Esophagus muscularis mucosa (tissue), 4 donors: ENCODE results near the gene ENDOD1. TPM values are rescaled to one million over a fixed set of nuclear protein-coding genes. Genes with fewer than 3 reads are reported as not detected.

ENCODE experiments used
- DNase-seq: peaks from one replicate; pipeline ENCODE4 v3.0.0-alpha.2; 2017; ENCODE audit errors: extremely low spot score
- H3K27ac ChIP-seq, 4 donors: fragments of 200-600 bp; sonication (generic); replicated peaks in 1 of 4; 1 replicate in 3 of 4; 2 replicates in 1 of 4; pipeline ENCODE4 v1.5.1; 2016 to 2019; ENCODE audit warnings: mild to moderate bottlenecking in 1 of 4
- H3K27me3 ChIP-seq, 4 donors: fragments of 200-600 bp; sonication (generic); one replicate each; pipeline versions ENCODE4 v1.5.1 to v1.6.0; 2016 to 2019
- H3K36me3 ChIP-seq, 4 donors: fragments of 200-600 bp; sonication (generic); one replicate each; pipeline ENCODE4 v1.5.1; 2016 to 2019
- H3K4me1 ChIP-seq, 4 donors: fragments of 200-600 bp; sonication (generic); one replicate each; pipeline ENCODE4 v1.5.1; 2016 to 2019
- H3K4me3 ChIP-seq, 4 donors: fragments of 200-600 bp; sonication (generic); 1 replicate in 2 of 4; 2 replicates in 2 of 4; pipeline ENCODE4 v1.5.1; 2016 to 2019; ENCODE audit warnings: mild to moderate bottlenecking in 4 of 4, moderate library complexity in 1 of 4
- H3K9me3 ChIP-seq, 4 donors: fragments of 200-600 bp; sonication (generic); 1 replicate in 3 of 4; 2 replicates in 1 of 4; pipeline ENCODE4 v1.5.1; 2016 to 2019
- EP300 ChIP-seq: sonication (generic); formaldehyde crosslinking; IDR thresholded peaks from one replicate; pipeline ENCODE4 v1.6.1; 2017; ENCODE audit warnings: antibody characterized with exemption
- POLR2A ChIP-seq: fragments of 450-650 bp; IDR thresholded peaks from one replicate; pipeline ENCODE4 v1.6.1; 2017; ENCODE audit warnings: antibody characterized with exemption, moderate library complexity, mild to moderate bottlenecking, low read depth
- POLR2AphosphoS5 ChIP-seq, 2 donors: sonication (generic); formaldehyde crosslinking; IDR thresholded peaks; one replicate each; pipeline ENCODE4 v1.6.1; 2017; ENCODE audit warnings: antibody characterized with exemption in 2 of 2
- WGBS: methylation state at CpG from one replicate; pipeline ENCODE4 v1.1.5; 2018; 5-methylcytosine and 5-hydroxymethylcytosine counted together
- intact Hi-C: fragments of 100-400 bp; cut with DNase I; formaldehyde crosslinking; loops from one replicate; pipeline ENCODE4 v1.15.1; 2023
- total RNA-seq, 4 donors: library from RNA; depleted of rRNA; stranded (reverse); fragments of >200 nt; gene quantifications; one replicate each; pipeline versions ENCODE4 v1.1.0 to v1.2.1, GENCODE V29; 2016
- TF ChIP-seq, protein P1 (sequence below), 3 experiments: fragments of 200-600 bp in 2 of 3; fragments of 450-650 bp in 1 of 3; sonication (generic) in 2 of 3; IDR thresholded peaks; one replicate each; pipeline ENCODE4 v1.5.1; 2017 to 2019; ENCODE audit warnings: antibody characterized with exemption in 3 of 3, mild to moderate bottlenecking in 2 of 3, moderate library complexity in 1 of 3

ENDOD1 gene
- total RNA-seq, 4 donors from 2014 or later = 37.6 to 43.2 (median 41.0) TPM

DNA sequence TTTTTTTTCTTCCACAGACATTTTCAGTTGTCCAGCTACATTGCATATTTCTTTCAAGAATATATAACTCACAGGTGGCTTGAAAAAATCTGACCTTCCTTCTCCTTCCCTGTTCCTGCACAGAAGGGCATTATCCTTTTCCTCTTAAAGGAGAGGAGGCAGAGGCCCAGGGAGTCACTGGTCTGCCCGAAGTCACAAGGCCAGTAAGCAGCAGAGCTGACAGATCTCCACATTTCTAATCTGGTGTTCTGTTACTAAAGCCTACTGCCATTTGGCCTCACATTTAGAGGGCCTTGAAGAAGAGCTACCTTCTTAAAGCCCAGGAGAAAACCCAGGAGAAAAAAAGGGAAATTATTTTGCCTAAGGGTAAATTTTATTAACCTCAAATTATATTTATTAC is 12.3 kb downstream of the ENDOD1 start:
- no peak for DNase-seq
- Histone ChIP-seq H3K36me3 (peaks cover 0 to 6% (median 0%) of the 10 kb centered on the region in 4 donors), H3K9me3 (no peaks in the 10 kb centered on the region), H3K4me3 (no peak overlapping the region), H3K27me3 (no peaks in the 10 kb centered on the region), H3K27ac (no peak overlapping the region), H3K4me1 (peaks cover 0 to 6% (median 1%) of the 10 kb centered on the region in 4 donors)
- intact Hi-C loops = no loop called here
- 68% methylated on average over 1 of the region's 1 CpG for WGBS
- TF ChIP-seq POLR2AphosphoS5 (IDR thresholded peaks at IDR 0.05) = no peak
- TF ChIP-seq EP300 = no peak
- TF ChIP-seq, protein P1, sequence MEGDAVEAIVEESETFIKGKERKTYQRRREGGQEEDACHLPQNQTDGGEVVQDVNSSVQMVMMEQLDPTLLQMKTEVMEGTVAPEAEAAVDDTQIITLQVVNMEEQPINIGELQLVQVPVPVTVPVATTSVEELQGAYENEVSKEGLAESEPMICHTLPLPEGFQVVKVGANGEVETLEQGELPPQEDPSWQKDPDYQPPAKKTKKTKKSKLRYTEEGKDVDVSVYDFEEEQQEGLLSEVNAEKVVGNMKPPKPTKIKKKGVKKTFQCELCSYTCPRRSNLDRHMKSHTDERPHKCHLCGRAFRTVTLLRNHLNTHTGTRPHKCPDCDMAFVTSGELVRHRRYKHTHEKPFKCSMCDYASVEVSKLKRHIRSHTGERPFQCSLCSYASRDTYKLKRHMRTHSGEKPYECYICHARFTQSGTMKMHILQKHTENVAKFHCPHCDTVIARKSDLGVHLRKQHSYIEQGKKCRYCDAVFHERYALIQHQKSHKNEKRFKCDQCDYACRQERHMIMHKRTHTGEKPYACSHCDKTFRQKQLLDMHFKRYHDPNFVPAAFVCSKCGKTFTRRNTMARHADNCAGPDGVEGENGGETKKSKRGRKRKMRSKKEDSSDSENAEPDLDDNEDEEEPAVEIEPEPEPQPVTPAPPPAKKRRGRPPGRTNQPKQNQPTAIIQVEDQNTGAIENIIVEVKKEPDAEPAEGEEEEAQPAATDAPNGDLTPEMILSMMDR (IDR thresholded peaks at IDR 0.05) = no peak
- no peak for TF ChIP-seq POLR2A

DNA sequence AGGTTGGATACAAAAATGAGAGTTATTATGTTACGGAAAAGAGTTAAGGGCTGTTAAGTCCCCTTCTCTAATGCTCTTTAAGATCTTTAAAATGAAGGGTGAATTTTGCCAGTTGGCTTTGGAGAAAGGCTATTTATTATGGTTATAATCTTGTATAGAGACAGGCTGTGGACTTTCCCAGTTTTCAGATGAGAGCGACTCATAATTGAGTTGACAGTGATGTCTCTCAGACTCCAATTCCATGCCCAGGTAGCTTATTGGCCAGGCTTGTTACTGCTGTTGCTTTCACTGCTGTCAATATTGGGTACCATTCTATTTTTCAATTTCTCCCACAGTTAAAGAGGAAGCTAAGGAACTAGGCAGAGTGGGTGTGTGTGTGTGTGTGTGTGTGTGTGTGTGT is 13.1 kb downstream of the ENDOD1 start:
- DNase-seq = no peak
- H3K27ac ChIP-seq = no peak overlapping the region
- 93% methylated on average over 2 of the region's 2 CpGs for WGBS
- H3K4me3 ChIP-seq = no peak overlapping the region
- H3K27me3 ChIP-seq = no peaks in the 10 kb centered on the region
- intact Hi-C loops = no loop called here
- TF ChIP-seq, protein P1 (IDR thresholded peaks at IDR 0.05) = no peak
- TF ChIP-seq POLR2A = no peak
- TF ChIP-seq EP300 = no peak
- no peaks in the 10 kb centered on the region for H3K9me3 ChIP-seq
- peaks cover 0 to 6% (median 0%) of the 10 kb centered on the region in 4 donors for H3K36me3 ChIP-seq
- peaks cover 4 to 10% (median 7%) of the 10 kb centered on the region in 4 donors for H3K4me1 ChIP-seq

DNA sequence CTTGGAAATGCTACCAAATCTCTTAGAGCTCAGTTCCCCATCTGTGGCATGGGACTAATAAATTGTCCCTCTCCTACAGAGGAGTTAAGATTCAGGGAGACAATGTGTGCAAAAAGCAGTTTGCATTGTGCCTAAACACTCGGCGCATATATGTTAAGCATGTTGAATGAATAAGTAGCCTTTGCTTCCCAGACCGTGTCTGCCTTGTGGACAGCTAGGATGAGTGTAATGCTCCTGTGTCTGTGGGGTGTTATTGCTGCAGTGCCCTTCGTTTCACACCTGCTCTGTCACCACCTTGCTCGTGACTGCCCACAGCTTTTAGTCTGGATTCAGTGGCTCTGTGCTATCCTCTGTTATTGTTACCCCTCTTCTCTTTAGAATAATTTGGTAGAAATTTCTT is 14.1 kb downstream of the ENDOD1 start:
- Histone ChIP-seq H3K4me3 (no peak overlapping the region), H3K9me3 (no peaks in the 10 kb centered on the region), H3K4me1 (peaks cover 10 to 11% (median 11%) of the 10 kb centered on the region in 4 donors), H3K27me3 (no peaks in the 10 kb centered on the region), H3K36me3 (peaks cover 0 to 6% (median 0%) of the 10 kb centered on the region in 4 donors), H3K27ac (no peak overlapping the region)
- no peak for DNase-seq
- WGBS = 89% methylated on average over 5 of the region's 5 CpGs
- intact Hi-C loops = no loop called here
- TF ChIP-seq POLR2A (no peak), POLR2AphosphoS5 (IDR thresholded peaks at IDR 0.05) (no peak), EP300 (no peak)
- TF ChIP-seq, protein P1 (IDR thresholded peaks at IDR 0.05) = no peak

DNA sequence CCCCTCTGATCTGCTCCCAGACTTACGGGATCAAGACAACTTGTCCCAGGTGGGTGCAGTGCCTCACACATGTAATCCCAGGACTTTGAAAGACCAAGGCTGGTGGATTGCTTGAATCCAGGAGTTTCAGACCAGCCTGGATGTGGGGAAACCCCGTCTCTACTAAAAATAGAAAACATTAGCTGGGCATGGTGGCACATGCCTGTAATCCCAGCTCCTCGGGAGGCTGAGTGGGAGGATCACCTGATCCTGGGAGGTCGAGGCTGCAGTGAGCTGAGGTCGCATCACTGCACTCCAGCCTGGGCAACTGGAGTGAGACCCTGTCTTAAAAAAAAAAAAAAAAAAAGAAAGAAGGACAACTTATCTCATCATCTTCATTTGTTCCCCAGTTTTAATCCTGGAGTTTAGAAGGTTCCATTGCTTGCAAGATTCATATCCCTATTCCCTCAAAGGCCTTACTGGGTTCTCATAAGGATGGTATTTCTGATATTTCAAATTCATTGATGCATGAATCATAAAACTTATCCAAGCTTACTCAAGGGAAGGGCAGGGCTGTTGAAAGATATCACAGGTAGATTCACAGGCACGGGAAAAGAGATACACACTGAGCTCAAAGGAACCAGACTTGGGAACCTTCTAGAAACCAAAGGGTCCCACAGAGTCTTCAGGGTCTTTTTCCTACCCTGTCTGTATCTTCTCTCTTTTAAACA is 14.6 kb downstream of the ENDOD1 start:
- intact Hi-C loops = no loop called here
- Histone ChIP-seq H3K9me3 (no peaks in the 10 kb centered on the region), H3K36me3 (peaks cover 0 to 11% (median 0%) of the 10 kb centered on the region in 4 donors), H3K27me3 (no peaks in the 10 kb centered on the region), H3K4me1 (peaks cover 11 to 16% (median 13%) of the 10 kb centered on the region in 4 donors), H3K27ac (no peak overlapping the region), H3K4me3 (no peak overlapping the region)
- TF ChIP-seq POLR2AphosphoS5 (IDR thresholded peaks at IDR 0.05) (no peak), POLR2A (no peak), EP300 (no peak)
- TF ChIP-seq, protein P1 (IDR thresholded peaks at IDR 0.05) = no peak
- no peak for DNase-seq
- 87% methylated on average over 6 of the region's 6 CpGs for WGBS
